Liver (tissue), 9 donors: Measurements from ENCODE around the gene MRPL21. TPM values are rescaled to one million over a fixed set of nuclear protein-coding genes. Genes with fewer than 3 reads are reported as not detected.

Experiments
- DNase-seq: peaks from one replicate; pipeline ENCODE4 v3.0.0-alpha.2; 2017; ENCODE audit warnings: low spot score
- H3K27ac ChIP-seq, 2 donors: one replicate each; pipeline ENCODE4 v1.7.0; 2013; ENCODE audit warnings: inconsistent platforms in 2 of 2, low read length in 2 of 2, control low read depth in 1 of 2, low read depth in 1 of 2, mild to moderate bottlenecking in 1 of 2
- H3K27me3 ChIP-seq, 4 donors: one replicate each; pipeline versions ENCODE4 v1.6.1 to v1.7.0; 2013; ENCODE audit warnings: low read length in 3 of 4, inconsistent platforms in 1 of 4, mild to moderate bottlenecking in 1 of 4, moderate library complexity in 1 of 4; ENCODE audit not compliant: control insufficient read depth in 4 of 4, insufficient read depth in 4 of 4
- H3K36me3 ChIP-seq, 4 donors: one replicate each; pipeline versions ENCODE4 v1.6.1 to v1.7.0; 2013; ENCODE audit warnings: low read length in 3 of 4, mild to moderate bottlenecking in 3 of 4, low read depth in 1 of 4, moderate library complexity in 1 of 4; ENCODE audit not compliant: control insufficient read depth in 4 of 4, insufficient read depth in 3 of 4
- H3K4me1 ChIP-seq, 4 donors: one replicate each; pipeline versions ENCODE4 v1.6.1 to v1.7.0; 2013; ENCODE audit warnings: low read length in 3 of 4, mild to moderate bottlenecking in 3 of 4, moderate library complexity in 1 of 4; ENCODE audit not compliant: control insufficient read depth in 4 of 4, insufficient read depth in 4 of 4
- H3K4me3 ChIP-seq, 3 donors: one replicate each; pipeline versions ENCODE4 v1.6.1 to v1.7.0; 2013; ENCODE audit warnings: low read length in 3 of 3, control low read depth in 1 of 3, low read depth in 1 of 3, mild to moderate bottlenecking in 1 of 3
- H3K9ac ChIP-seq, 2 donors: one replicate each; pipeline ENCODE4 v1.7.0; 2013; ENCODE audit warnings: low read length in 2 of 2, mild to moderate bottlenecking in 2 of 2, moderate library complexity in 2 of 2, control low read depth in 1 of 2, low read depth in 1 of 2
- H3K9me3 ChIP-seq, 4 donors: one replicate each; pipeline versions ENCODE4 v1.6.1 to v1.7.0; 2013; ENCODE audit warnings: low read length in 3 of 4; ENCODE audit not compliant: control insufficient read depth in 4 of 4
- ATF3 ChIP-seq: IDR thresholded peaks from 2 replicates; pipeline ENCODE4 v1.6.1; 2016; ENCODE audit warnings: antibody characterized with exemption
- FOXA2 ChIP-seq: IDR thresholded peaks from 2 replicates; pipeline ENCODE4 v1.6.1; 2016; ENCODE audit warnings: antibody characterized with exemption
- GABPA ChIP-seq, 2 donors: IDR thresholded peaks in 1 of 2; conservative IDR thresholded peaks in 1 of 2; 2 replicates each; pipeline ENCODE4 v1.6.1; 2016; ENCODE audit warnings: antibody characterized with exemption in 2 of 2, mild to moderate bottlenecking in 1 of 2, moderate library complexity in 1 of 2
- HNF4A ChIP-seq, 2 donors: conservative IDR thresholded peaks; 2 replicates each; pipeline ENCODE4 v1.6.1; 2016; ENCODE audit warnings: antibody characterized with exemption in 2 of 2, mild to moderate bottlenecking in 2 of 2
- MAX ChIP-seq: IDR thresholded peaks from 2 replicates; pipeline ENCODE4 v1.6.1; 2016; ENCODE audit warnings: antibody characterized with exemption
- NR2F2 ChIP-seq: IDR thresholded peaks from 2 replicates; pipeline ENCODE4 v1.6.1; 2016; ENCODE audit warnings: antibody characterized with exemption
- RAD21 ChIP-seq, 2 donors: IDR thresholded peaks; 2 replicates each; pipeline ENCODE4 v1.6.1; 2016; ENCODE audit warnings: antibody characterized with exemption in 2 of 2, mild to moderate bottlenecking in 2 of 2
- WGBS: extraction: QIAGEN DNeasy Blood & Tissue Kit; methylation state at CpG from one replicate; pipeline ENCODE4 v1.1.7; 2013; 5-methylcytosine and 5-hydroxymethylcytosine counted together
- polyA plus RNA-seq, 2 donors: library from polyadenylated mRNA; stranded (reverse) in 1 of 2; unstranded in 1 of 2; fragments of 200-250 nt in 1 of 2; fragments of >200 nt in 1 of 2; fragmentation: Nextera tagmentation in 1 of 2; extraction: Ambion mirVana in 1 of 2; gene quantifications; one replicate each; pipeline versions ENCODE4 v1.2.1 to v1.2.3, GENCODE V29; 2013 to 2015
- total RNA-seq, 2 donors: library from RNA; depleted of rRNA; stranded (reverse); fragments of >200 nt; gene quantifications; one replicate each; pipeline ENCODE4 v1.2.3, GENCODE V29; 2014
- TF ChIP-seq, protein P1 (sequence below): fragments of 150-350 bp; IDR thresholded peaks from 2 replicates; pipeline ENCODE4 v1.5.1; 2017; ENCODE audit warnings: improper control_type of control experiment, low read depth, low read length; ENCODE audit not compliant: missing input control
- TF ChIP-seq, protein P2 (sequence below): IDR thresholded peaks from 2 replicates; pipeline ENCODE4 v1.6.1; 2016; ENCODE audit warnings: antibody characterized with exemption, mild to moderate bottlenecking
- donor health status: healthy.
- donor health status: healthy.
- donor health status: healthy.
- donor health status: healthy.
- donor health status: healthy.

MRPL21 gene
- total and polyA plus RNA-seq, 4 donors: 22.3 to 76.8 (median 35.4) TPM

DNA sequence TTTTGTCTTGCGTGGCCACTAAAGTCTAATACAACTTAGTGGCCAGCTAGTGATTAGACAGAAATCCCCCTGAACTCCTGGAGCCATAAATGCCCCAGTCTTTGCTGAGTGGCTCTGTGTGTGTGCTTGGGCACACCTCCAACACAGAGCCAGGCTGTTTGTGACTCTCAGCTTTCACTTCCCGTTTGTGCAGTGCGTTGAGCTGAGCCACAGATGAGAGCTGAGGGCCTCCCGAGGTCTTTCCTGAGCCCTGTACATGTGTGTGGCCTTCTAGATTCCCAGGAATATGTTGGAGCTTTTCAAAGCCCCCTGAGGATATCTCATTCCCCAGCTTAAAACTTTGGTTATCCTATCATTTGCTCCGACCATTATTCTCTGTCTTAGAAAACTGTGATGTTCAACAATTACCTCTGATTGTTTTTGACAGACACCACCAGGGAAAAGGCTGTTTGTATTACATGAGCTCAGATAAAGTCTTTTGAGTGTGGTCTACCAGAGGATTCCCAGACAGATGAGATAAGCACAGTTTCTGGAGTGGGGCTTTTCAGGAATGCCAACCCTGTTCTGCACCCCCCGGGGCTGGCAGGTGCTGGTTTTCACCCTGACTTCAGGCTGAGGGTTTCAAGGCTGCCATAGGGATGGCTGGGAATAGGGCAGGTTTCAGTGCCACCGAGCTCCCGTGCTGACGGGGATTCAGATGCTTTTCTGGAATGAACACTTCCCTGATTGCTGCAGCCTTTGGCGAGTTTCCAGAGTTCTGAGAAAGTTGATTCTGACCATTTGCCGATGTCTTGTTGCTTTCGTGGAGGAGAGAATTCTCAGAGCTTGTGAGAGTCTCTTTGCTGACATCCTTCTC, 23.9 kb upstream of the MRPL21 start:
- H3K4me1 ChIP-seq: no peaks in the 10 kb centered on the region
- no peak overlapping the region for H3K9ac ChIP-seq
- peaks cover 0 to 9% (median 5%) of the 10 kb centered on the region in 4 donors for H3K9me3 ChIP-seq
- H3K27ac ChIP-seq: no peak overlapping the region
- H3K36me3 ChIP-seq: peaks cover 17 to 58% (median 35%) of the 10 kb centered on the region in 4 donors
- TF ChIP-seq RAD21 (IDR thresholded peaks at IDR 0.05) (no peak), FOXA2 (no peak), MAX (no peak), ATF3 (no peak), GABPA (IDR thresholded peaks at IDR 0.05 in 1 of 2, conservative IDR thresholded peaks at IDR 0.05 in 1 of 2) (no peak), NR2F2 (no peak)
- TF ChIP-seq, protein P1, sequence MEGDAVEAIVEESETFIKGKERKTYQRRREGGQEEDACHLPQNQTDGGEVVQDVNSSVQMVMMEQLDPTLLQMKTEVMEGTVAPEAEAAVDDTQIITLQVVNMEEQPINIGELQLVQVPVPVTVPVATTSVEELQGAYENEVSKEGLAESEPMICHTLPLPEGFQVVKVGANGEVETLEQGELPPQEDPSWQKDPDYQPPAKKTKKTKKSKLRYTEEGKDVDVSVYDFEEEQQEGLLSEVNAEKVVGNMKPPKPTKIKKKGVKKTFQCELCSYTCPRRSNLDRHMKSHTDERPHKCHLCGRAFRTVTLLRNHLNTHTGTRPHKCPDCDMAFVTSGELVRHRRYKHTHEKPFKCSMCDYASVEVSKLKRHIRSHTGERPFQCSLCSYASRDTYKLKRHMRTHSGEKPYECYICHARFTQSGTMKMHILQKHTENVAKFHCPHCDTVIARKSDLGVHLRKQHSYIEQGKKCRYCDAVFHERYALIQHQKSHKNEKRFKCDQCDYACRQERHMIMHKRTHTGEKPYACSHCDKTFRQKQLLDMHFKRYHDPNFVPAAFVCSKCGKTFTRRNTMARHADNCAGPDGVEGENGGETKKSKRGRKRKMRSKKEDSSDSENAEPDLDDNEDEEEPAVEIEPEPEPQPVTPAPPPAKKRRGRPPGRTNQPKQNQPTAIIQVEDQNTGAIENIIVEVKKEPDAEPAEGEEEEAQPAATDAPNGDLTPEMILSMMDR: no peak
- TF ChIP-seq, protein P2, sequence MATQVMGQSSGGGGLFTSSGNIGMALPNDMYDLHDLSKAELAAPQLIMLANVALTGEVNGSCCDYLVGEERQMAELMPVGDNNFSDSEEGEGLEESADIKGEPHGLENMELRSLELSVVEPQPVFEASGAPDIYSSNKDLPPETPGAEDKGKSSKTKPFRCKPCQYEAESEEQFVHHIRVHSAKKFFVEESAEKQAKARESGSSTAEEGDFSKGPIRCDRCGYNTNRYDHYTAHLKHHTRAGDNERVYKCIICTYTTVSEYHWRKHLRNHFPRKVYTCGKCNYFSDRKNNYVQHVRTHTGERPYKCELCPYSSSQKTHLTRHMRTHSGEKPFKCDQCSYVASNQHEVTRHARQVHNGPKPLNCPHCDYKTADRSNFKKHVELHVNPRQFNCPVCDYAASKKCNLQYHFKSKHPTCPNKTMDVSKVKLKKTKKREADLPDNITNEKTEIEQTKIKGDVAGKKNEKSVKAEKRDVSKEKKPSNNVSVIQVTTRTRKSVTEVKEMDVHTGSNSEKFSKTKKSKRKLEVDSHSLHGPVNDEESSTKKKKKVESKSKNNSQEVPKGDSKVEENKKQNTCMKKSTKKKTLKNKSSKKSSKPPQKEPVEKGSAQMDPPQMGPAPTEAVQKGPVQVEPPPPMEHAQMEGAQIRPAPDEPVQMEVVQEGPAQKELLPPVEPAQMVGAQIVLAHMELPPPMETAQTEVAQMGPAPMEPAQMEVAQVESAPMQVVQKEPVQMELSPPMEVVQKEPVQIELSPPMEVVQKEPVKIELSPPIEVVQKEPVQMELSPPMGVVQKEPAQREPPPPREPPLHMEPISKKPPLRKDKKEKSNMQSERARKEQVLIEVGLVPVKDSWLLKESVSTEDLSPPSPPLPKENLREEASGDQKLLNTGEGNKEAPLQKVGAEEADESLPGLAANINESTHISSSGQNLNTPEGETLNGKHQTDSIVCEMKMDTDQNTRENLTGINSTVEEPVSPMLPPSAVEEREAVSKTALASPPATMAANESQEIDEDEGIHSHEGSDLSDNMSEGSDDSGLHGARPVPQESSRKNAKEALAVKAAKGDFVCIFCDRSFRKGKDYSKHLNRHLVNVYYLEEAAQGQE: no peak
- H3K4me3 ChIP-seq: no peak overlapping the region
- 70% methylated on average over 12 of the region's 12 CpGs for WGBS
- DNase-seq: no peak
- no peaks in the 10 kb centered on the region for H3K27me3 ChIP-seq

DNA sequence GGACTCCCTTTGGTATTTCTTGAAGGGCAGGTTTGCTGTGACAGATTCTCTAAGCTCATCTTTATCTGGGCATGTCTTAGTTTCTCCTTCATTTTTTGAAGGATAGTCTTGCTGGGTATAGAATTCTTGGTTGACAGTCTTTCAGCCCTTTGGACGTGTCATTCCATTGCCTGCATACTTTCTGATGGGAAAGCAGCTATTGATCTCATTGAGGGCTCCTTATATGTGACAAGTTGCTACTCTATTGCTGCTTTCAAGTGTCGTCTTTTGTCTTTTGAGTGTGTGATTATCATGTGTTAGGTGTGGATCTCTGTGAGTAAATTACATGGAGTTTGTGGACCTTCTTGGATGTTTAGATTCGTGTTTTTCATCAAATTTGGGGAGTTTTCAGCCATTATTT, 22.0 kb upstream of the MRPL21 start:
- H3K9me3 ChIP-seq: peaks cover 0 to 9% (median 5%) of the 10 kb centered on the region in 4 donors
- H3K4me1 ChIP-seq: no peaks in the 10 kb centered on the region
- no peak overlapping the region for H3K4me3 ChIP-seq
- peaks cover 15 to 68% (median 44%) of the 10 kb centered on the region in 4 donors for H3K36me3 ChIP-seq
- no peak overlapping the region for H3K9ac ChIP-seq
- no peak for TF ChIP-seq FOXA2
- no peak for TF ChIP-seq HNF4A (conservative IDR thresholded peaks at IDR 0.05)
- no peak for TF ChIP-seq ATF3
- 95% methylated on average over 3 of the region's 3 CpGs for WGBS
- no peaks in the 10 kb centered on the region for H3K27me3 ChIP-seq
- no peak for DNase-seq
- H3K27ac ChIP-seq: no peak overlapping the region
